GM04504 (cell line): ENCODE measurements around the gene SIGLEC5.

Experiments used
- DNase-seq: peaks from one replicate; pipeline ENCODE4 v3.0.0-alpha.2; 2012; ENCODE audit warnings: low read depth

Gene SIGLEC5

DNA sequence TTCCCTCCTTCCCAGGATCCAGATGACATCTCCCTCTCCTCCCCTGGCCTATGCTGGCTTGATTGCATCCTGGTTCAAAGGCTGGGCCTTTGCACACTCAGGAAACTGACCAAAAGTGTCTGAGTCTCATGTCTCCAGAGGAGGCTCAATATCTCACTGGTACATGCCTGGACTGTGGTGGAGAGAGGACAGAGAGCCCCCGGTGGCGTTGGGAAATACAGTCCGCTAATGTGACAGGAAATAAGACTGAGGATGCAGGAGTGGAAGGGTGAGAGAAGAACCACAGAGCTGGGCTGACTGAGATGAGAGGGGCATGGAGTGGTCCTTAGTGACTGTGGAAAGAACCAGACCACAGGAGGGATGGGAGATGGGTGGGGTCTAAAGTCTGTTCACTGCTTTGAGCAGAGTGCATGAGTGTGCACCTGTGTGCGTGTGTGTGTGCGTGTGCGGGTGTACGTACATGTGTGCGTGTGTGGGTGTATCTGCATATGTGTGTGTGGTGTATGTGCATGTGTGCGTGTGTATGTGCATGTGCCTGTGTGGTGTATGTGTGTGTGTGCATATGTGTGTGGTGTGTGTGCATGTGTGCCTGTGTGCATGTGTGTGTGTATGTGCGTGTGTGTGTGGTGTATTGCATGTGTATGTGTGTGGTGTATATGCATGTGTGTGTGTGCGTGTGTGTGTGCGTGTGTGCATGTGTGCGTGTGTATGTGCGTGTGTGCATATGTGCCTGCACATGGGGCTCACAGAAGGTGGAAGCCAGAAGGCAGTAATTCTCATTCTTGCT, 1.9 kb downstream of the SIGLEC5 start:
- no peak for DNase-seq

DNA sequence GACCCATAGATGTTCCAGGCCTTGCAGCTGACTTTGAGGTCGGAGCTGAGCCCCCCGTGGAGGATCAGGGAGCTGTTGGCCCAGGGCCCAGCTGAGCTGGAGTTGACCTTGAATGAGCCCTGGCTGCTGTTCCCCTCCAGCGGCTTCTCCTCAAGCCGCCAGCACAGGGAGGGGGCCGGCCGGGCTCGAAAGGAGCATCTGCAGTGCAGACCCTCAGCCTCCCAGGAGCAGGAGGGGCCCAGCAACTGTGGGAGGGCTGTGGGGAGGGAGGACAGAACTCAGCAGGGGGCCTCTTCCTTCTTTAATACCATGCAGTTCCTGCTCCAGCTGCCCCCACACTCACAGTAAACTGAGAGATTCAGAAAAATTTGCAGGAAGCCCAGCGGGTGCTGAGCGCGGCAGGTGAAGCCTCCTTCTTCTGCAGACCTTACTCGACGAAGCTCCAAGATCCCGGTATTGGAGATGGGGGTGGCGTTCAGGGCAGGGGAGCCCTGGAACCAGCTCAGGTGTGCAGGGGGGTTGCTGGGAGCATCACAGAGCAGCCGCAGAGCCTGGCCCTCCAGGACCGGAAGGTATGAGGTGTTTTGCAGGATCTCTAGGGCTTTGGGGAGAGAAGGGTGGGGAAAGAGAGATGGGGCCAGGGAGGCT, 2.6 kb downstream of the SIGLEC5 start:
- DNase-seq: no peak

DNA sequence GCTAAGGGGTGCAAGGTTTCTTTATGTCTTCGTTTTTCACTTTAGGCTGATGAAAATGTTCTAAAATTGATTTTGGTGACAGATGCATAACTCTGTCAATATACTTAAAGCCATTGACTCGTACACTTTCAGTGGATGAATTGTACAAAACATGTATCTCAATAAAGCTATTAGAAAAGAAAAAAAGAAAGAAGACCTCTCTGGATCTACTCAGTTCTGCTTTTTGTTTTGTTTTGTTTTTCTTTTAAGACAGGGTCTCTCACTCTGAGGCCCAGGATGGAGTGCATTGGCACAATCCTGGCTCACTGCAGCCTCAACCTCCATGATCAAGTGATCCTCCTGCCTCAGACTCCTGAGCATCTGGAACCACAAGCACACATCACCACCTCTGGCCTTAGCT, 3.5 kb downstream of the SIGLEC5 start:
- DNase-seq: no peak

DNA sequence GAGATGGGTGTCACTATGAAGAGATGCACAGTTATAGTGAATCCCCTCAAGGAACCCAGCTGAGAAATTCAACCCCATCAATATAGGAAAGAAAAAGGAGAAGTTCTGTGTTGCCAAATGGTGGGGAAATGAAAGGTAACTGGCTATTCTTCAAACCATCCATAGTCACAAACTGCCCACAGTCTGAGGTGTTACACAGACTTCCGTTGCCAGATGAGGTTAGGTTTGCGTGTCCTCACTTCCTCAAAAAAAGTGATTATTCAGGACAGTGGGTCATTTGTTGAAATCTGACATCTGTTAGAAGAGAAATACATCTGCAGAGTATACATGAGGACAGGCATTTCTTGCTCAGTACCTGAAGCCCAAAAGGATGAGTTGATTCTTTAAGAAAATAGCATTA, 9.0 kb downstream of the SIGLEC5 start:
- DNase-seq: no peak

DNA sequence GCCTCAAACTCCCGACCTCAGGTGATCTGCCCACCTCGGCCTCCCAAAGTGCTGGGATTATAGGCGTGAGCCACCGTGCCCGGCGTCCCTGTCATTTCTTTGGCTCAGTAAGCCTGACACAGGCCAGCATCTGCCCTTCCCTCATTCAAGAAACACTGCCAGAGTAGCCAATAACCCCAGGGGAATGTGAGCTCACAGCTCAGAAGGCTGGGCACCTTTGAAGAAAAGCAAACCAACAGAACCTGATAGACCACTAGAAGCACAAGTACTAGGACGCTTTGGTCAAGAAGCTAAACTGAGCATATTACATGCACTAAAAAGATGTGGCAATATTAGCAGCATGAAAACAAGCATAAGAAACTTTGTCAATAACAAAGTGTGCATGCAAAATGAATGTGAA, 14.2 kb downstream of the SIGLEC5 start:
- DNase-seq: no peak

DNA sequence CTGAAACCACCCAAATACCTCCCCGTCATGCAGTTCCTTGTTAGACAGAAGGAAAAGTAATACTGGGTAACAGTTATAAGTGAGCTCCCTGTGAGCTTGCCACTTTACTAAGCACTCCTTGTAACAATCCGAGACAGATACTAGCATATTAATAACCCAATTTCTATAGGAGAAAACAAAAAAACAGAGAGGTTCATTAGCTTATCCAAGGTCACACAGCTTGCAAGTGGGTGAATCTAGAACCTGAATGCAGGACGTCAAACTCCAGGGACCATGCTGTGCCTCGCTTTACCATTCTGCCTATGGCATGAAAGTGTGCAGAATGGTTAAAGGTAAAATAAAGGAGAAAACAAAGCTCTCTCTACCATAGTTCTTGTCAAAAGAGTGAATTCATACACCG, 15.4 kb downstream of the SIGLEC5 start:
- DNase-seq: no peak

DNA sequence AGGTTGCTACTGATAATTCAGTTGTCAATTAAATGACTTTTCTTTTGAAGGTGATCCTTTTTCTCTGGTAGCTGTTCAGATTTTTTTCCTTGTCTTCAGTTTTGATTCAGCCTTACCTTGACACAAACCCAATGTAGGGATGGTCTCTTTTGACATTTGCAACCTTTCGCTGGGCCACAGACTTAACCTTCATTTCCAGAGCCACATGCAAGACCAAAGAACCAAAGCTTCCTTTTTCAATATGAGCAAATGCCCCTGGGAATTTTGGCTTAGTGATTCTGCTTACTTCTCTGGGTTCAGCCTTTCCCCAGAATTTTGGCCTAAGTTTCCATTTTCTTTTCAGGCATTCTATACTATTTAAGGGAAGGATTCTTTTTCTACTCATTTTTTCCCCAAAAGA, 19.6 kb downstream of the SIGLEC5 start:
- DNase-seq: no peak

DNA sequence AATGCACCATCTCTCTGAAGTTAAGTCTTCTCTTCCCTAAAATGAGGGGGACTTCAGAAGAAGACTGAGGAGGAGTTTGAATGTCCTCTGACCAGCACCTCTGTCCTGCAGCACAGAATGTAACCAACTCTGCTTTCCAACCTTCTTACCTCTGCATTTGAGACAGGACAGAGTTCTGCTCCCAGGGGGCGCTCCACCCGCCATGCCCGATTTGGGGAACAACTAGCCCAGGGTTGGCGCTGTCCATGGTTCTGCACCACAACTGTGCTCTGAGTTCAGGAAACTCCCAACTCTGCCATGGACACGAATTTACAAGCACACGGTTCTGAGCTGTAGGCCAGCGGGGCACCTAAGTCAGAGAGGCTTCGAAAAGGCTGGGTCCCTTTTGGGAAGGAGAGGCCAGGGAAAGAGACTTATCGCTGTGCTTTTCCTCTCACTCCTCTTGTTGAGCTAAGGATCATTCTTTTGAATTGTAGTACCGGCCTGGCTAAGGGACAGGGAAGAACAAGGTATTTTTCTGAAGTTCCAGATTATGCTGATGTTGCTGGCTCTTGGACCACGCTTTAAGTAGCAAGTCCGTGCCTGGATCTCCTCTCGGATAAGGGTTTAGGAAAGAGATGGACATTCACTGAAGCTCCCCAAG, 22.2 kb downstream of the SIGLEC5 start:
- peak; percentile 39 for DNase-seq

DNA sequence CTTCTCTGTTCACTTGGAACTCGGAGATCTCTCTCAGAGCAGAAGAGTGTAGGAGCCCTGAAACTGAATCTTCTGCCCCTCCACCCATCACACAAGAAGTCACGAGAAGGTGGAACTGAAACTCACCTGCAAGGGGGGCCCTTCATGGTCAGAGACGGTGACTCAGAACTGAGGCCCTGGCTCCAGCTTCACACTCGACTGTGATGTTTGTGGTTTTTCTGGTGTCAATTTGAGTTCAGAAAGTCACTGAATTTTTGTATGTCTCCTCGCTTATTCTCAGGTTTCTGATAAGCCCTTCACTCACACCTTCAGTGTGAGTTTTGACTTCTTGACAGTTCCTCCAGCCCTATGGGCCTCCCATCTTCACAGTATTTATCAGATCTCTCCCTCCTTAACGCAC, 23.1 kb downstream of the SIGLEC5 start:
- no peak for DNase-seq

DNA sequence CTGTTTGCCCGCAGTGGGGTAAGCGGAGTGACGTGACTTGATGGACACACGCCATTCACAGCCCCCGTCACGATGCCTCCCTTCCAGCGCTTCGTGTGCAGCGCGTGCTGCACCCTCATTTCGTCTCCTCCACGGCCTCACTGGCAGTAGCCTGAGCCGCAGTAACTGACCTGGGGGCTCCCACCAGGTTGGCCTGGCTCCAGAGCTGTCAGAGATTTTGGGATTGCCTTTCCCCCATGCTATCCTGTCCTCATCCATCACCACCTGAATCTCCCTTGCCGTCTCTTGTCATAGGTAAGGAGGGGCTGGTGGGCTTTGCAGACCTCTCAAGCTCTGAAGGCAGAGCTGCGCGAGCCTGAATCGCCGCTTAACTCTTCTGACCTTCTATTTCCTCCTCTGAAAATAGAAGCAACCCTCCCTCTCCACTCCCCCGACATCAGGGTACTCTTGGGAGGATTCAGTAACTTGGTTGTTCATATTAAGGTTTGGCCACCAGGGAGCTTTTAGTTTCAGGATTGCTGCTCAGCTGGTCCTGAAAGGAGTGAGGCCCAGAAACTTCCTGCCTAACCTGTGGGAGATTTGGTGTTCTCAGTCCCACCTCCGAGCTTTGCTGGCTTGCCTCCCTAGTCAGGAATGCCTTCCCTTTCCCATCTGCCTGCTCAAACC, 27.9 kb downstream of the SIGLEC5 start:
- DNase-seq: no peak

DNA sequence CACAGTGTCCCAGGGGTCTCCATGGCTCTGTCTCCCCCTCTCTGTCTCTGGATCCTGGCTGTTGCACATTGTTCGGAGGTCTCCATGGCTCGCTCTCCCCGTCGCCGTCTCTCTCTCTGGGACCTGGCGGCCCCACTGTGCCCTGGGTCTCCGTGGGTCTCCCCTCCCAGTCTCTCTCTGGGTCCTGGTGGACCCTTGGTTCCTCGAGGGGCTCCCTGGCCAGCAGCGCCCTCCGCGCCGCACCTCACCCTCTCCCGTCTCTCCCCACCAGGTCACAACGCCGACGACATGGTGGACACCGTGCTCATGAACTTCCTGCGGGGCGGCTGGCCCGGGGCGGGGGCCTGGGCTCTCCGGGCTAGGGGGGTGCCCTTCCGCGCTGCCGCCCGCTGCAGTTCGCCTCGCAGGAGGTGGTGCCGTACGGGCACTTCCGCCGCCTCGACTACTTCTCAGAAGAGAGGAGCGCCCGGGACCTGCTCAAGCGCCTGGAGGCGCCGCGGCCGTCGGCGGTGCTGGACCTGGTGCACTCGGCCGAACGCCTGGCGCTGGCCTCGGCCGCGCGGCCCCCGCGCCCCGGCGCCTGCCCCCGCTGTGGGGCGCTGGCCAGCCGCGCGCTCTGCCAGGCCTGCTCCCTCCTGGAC, 29.1 kb downstream of the SIGLEC5 start:
- DNase-seq: no peak

DNA sequence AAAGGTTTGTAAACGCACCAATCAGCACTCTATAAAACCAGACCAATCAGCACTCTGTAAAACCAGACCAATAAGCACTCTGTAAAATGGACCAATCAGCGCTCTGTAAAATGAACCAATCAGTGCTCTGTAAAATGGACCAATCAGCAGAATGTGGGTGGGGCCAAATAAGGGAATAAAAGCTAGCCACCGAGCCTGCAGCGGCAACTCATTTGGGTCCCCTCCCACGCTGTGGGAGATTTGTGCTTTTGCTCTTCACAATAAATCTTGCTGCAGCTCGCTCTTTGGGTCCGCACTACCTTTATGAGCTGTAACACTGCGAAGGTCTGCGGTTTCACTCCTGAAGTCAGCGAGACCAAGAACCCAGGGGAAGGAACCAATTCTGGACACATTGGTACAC, 31.1 kb downstream of the SIGLEC5 start:
- no peak for DNase-seq

DNA sequence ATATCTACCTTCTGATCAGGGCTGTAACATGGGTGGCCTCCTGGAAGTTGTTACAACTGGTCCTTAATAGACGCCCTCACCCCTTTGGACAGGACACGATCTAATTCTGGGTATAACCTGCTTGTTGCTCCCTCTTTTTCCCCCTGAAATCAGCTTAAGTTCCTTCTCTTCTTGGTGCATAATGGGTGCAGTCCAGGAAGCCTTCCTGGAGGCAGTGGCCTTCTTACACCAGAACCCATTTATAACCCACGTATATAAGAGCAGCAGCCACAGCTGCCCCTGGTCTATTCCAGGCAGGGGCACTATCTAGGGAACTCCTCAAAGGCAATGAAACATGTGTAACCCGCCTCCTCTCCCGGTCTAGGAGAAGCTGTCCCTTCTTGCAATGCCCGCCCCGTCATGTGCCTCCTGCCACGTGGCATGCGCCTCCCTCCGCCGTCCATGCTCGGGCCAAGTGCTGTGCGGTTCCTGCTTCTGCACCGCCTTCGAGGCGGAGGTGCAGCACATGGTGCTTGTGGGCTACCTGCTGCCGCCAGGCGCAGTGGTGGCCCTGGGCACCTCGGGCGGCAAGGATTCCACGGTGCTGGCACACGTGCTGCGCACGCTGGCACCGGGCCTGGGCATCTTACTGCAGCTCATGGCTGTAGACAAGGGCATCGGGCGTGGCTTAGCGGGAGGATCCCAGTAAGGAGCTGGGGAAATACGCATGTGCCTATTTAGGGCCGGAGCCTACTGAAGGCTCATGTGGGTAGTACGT, 31.9 kb downstream of the SIGLEC5 start:
- DNase-seq: no peak

DNA sequence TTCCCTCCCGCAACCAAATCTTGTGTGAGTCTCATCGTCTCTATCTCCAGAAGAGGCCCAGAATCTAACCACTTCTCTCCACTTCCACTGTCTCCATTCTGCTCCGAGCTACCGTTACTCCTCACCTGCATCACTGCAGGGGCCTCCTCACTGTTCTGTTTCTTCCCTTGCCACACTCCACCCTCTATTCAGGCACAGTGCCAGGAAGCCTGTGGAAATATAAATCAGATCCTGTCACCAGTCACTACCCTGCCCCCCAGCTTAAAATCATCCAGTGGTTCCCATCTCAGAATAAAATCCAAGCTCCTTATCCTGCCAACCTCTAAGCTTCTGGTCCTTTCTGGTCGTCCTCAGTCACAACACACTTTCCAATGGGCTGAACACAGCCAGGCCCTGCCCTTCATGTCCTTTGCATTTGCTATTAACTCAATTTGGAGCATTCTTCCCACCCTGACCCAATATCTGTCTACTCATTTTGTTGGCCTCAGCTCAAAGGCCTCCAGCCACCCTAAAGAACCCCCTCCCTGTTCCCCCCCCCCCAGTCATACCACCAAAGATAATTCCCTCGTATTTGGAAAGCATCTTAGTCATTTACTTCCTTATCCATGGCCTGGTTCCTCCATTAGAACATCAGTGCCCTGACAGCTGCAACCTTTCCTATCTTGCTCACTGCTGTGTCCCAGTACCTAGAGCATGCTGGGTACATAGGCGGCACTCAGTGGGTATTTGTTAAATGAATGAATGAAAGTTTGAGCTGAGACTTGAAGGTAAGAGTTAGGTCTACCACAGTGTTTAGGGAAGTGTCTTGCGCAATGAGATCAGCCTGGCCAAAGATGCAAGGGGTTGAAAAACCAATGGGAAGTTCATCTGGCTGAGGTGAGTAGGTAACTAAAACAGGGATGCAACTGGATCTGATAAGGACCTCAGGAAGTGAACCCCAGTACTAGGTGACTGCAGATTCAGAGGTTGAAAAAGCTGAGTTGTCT, 34.7 kb downstream of the SIGLEC5 start:
- no peak for DNase-seq

DNA sequence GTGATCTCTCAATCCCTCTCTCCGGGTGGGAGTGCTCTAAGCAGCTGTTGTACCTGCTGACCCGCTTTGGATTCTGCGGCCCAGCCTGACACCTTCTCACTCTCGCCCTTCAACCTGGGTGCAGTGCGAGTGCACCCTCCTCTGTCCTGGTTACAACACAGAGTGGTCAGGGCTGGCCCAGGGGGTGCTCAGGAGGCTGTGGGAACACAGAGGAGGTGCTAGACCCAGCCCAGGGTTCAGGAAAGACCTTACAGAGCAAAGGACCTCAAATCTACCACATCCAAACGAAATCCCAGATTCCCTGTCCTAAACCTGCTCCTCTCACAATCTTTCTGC, 35.5 kb downstream of the SIGLEC5 start:
- no peak for DNase-seq

DNA sequence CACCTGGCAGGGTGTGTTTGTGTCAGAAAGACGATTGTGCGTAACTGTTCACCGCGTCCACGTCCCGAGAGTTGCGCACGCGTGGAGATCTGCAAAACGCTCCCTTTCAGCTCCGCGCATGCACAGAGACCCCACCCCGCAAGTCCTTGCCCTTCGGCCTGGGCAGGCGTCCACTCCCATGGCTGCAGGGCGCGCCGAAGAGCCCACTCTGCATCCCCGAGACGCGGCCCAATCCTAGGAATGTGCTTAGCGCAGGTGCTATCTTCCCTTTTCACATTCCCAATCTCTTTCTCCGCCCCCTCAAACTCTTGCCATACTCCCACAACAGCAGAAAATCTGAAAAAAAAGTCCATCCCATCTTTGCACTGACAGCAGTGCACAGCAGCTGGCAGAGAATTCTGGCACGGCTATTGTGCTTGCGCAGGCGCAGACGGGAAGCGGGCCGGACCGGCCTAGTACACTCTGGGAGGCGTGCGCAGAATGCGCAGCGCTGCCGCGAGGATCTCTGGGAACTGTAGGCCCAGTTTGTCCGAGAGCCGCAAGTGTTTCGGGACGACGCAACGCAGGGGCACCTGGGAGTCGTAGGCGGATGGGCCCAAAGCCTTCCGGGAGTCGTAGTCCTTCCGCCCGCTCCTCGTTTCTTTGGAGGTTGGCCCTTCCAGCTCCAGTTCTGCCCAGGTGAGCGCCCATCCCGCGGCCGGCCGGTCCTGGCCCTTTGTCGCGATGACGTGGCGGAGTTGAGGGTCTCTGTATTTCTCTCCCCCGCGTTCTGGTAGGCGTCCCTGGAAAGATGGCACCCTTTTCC, 36.0 kb downstream of the SIGLEC5 start:
- peak; percentile 92 for DNase-seq

DNA sequence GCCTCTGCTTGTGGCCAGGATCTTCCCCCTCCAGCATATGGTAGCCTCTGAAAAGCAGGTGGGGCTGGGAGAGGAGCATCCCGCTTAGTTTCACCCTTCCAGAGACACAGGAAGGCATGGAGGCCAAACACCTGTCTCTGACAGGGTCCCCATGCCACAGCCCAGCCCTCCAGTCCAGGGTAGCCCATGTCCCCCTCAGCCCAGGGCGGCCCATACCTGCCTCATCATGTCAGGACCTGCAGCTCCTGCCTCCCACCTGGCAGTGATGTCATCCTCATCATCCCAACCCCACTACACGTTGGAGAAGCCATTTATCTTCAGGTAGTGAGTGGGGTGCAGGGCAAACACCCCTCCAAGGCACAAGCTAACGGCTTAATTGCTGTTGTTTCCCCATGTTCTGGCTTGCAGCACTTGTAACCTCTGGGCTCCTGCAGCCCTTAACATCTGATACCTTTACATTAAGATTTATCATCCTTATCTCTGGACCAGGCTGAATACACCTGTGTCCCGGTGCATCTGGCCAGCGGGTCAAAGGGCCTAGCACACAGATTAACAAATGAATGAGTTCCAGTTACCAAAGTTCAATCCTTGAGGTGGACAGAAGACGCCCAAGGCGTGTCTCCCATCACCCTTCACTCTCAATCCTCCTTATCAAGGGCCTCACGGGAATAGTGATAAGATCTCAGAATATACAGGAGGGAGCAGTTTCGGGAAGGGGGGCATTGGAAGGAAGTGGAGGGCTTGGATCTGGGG, 36.9 kb downstream of the SIGLEC5 start:
- DNase-seq: no peak

DNA sequence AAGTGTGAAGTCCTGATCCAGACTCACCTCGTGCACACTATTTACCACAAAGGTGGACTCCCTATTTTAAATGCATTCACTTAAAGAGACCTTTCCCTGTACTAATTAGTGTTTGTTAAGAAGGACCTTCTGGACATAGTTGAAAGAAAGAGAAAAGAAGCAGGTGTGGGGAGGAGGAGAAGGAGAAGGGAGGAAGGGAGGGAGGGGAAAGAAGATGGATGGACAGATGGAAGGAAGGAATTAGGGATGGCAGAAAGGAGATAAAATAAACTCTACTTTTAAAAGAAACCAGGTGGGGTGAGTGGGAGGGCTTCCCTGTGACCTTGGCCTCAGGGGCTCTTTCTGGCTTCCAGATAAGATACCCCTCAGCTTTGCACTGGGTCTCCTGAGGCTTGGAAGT, 37.7 kb downstream of the SIGLEC5 start:
- DNase-seq: no peak

DNA sequence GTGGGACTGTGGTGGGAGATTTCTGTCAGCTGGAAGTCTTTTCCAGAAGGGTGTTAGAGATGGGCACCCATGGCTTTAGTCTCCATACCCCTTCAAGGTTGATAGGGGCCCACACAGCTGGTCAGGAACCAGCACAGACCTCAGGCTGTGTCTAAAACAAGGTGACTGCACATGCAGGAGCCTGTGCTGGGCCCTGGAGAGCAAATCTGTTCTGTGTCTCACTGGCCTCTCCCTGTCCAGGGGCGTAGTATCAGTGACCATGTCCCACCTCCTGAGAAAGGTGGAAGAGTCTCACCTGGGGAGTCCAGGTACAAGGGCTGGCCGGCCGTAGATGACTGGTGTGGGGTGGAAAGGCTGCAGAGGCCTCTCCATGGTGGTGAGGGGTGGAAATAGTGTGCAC, 39.8 kb downstream of the SIGLEC5 start:
- no peak for DNase-seq
